GM12878 (cell line): ENCODE measurements around the gene NAP1L1. TPM values are rescaled to one million over a fixed set of nuclear protein-coding genes. Genes with fewer than 3 reads are reported as not detected.
A peak's percentile ranks its signal among the peaks of the same experiment; 100 is the strongest.

Experiments used
- ATAC-seq: fragments of 200-7000 bp; cut with Tn5 transposase; 3 replicates; pipeline ENCODE4 v1.9.1; 2020; ENCODE audit warnings: mild to moderate bottlenecking, moderate library complexity
- BruUV-seq: library from RNA; stranded (reverse); fragments of 400-500 nt; replicated peaks from 2 replicates; lab custom pipeline; 2021; lab: Mats Ljungman, UMichigan
- CTCF ChIA-PET: fragments of 300-600 bp; sonication (Branson Sonifier 250); formaldehyde crosslinking; extraction: SDS; loops from one replicate; lab custom pipeline; 2021; ENCODE audit warnings: inconsistent platforms; lab: Yijun Ruan, JAX
- POLR2A ChIA-PET: fragments of 350-600 bp; formaldehyde crosslinking; extraction: SDS; loops from one replicate; lab custom pipeline; 2021; ENCODE audit warnings: inconsistent platforms; lab: Charles Lee
- RAD21 ChIA-PET: fragments of 300-600 bp; sonication (Branson Sonifier 250); formaldehyde crosslinking; loops from one replicate; lab custom pipeline; 2023; ENCODE audit warnings: antibody characterized with exemption; ENCODE audit not compliant: unreplicated experiment; lab: Charles Lee
- SMC1A ChIA-PET: fragments of 300-600 bp; sonication (Branson Sonifier 250); formaldehyde crosslinking; loops from one replicate; lab custom pipeline; 2023; ENCODE audit not compliant: unreplicated experiment, uncharacterized antibody; lab: Charles Lee
- DNase-seq: peaks from one replicate; pipeline ENCODE4 v3.0.0-alpha.2; 2011; ENCODE audit warnings: low read depth, low spot score
- FAIRE-seq: peaks from 3 replicates; lab custom pipeline; 2011; peaks lifted over from hg19 to GRCh38; lab: Jason Lieb, UNC
- H2AFZ ChIP-seq: 2 replicates; pipeline ENCODE4 v1.6.0; 2011; ENCODE audit warnings: low read depth, low read length, control low read depth; ENCODE audit not compliant: control insufficient read depth
- H3K27ac ChIP-seq: 2 replicates; pipeline ENCODE4 v1.5.1; 2011; ENCODE audit warnings: control low read depth; ENCODE audit not compliant: control insufficient read depth, insufficient read depth
- H3K27me3 ChIP-seq, 2 experiments: replicated peaks in 1 of 2; 2 replicates each; pipeline versions ENCODE4 v1.6.0 to v1.6.1; 2011; ENCODE audit warnings: low read length in 1 of 2; ENCODE audit not compliant: control insufficient read depth in 2 of 2, insufficient read depth in 2 of 2
- H3K36me3 ChIP-seq, 2 experiments: 2 replicates each; pipeline ENCODE4 v1.5.1; 2011; ENCODE audit warnings: low read length in 1 of 2; ENCODE audit not compliant: control insufficient read depth in 2 of 2, insufficient read depth in 2 of 2
- H3K4me1 ChIP-seq: 2 replicates; pipeline ENCODE4 v1.6.1; 2011; ENCODE audit warnings: mild to moderate bottlenecking, low read length, moderate library complexity, mixed read lengths; ENCODE audit not compliant: control insufficient read depth, insufficient read depth
- H3K4me2 ChIP-seq: 2 replicates; pipeline ENCODE4 v1.6.0; 2011; ENCODE audit warnings: control low read depth; ENCODE audit not compliant: control insufficient read depth, insufficient read depth
- H3K4me3 ChIP-seq: fragments of 200-600 bp; sonication (generic); 2 replicates; pipeline ENCODE4 v1.5.1; 2016
- H3K79me2 ChIP-seq: 2 replicates; pipeline ENCODE4 v1.6.0; 2011; ENCODE audit warnings: low read length; ENCODE audit not compliant: control insufficient read depth, insufficient read depth
- H3K9ac ChIP-seq: 2 replicates; pipeline ENCODE4 v1.8.0; 2011; ENCODE audit warnings: low read length, control low read depth, mixed read lengths; ENCODE audit not compliant: control insufficient read depth, insufficient read depth
- H3K9me3 ChIP-seq: replicated peaks from 3 replicates; pipeline ENCODE4 v1.5.1; 2011; ENCODE audit warnings: mild to moderate bottlenecking, low read length; ENCODE audit not compliant: control insufficient read depth, insufficient read depth
- H4K20me1 ChIP-seq: 2 replicates; pipeline ENCODE4 v1.6.0; 2011; ENCODE audit not compliant: control insufficient read depth, insufficient read depth
- CBX3 ChIP-seq: fragments of 200-600 bp; sonication (generic); IDR thresholded peaks from 2 replicates; pipeline ENCODE4 v1.6.1; 2016; ENCODE audit warnings: low read depth, borderline replicate concordance
- CREM ChIP-seq: IDR thresholded peaks from 2 replicates; pipeline ENCODE4 v1.6.1; 2014; ENCODE audit warnings: antibody characterized with exemption, low read depth
- E2F8 ChIP-seq: fragments of 450-650 bp; IDR thresholded peaks from 2 replicates; pipeline ENCODE4 v1.6.1; 2018; ENCODE audit warnings: mild to moderate bottlenecking, low read depth, moderate library complexity; ENCODE audit not compliant: partially characterized antibody
- GATAD2B ChIP-seq: fragments of 450-650 bp; conservative IDR thresholded peaks from 2 replicates; pipeline ENCODE4 v1.6.1; 2017; ENCODE audit warnings: low read depth, mild to moderate bottlenecking, moderate library complexity
- IKZF2 ChIP-seq, 2 experiments: fragments of 450-650 bp; IDR thresholded peaks; 2 replicates each; pipeline ENCODE4 v1.6.1; 2017; ENCODE audit warnings: mild to moderate bottlenecking in 2 of 2, moderate library complexity in 2 of 2
- KDM1A ChIP-seq: fragments of 200-600 bp; sonication (generic); IDR thresholded peaks from 2 replicates; pipeline ENCODE4 v1.6.1; 2016; ENCODE audit warnings: borderline replicate concordance
- NFXL1 ChIP-seq: fragments of 450-650 bp; IDR thresholded peaks from 2 replicates; pipeline ENCODE4 v1.6.1; 2017; ENCODE audit warnings: antibody characterized with exemption, mild to moderate bottlenecking, borderline replicate concordance
- NRF1 ChIP-seq: conservative IDR thresholded peaks from 2 replicates; pipeline ENCODE4 v1.6.1; 2011; ENCODE audit warnings: mild to moderate bottlenecking, low read depth, low read length, improper control_type of control experiment
- PAX8 ChIP-seq: fragments of 450-650 bp; IDR thresholded peaks from 2 replicates; pipeline ENCODE4 v1.6.1; 2017; ENCODE audit warnings: mild to moderate bottlenecking, moderate library complexity
- SPI1 ChIP-seq: IDR thresholded peaks from 2 replicates; pipeline ENCODE4 v1.6.1; 2011; ENCODE audit warnings: low read depth, mild to moderate bottlenecking, low read length, moderate library complexity, borderline replicate concordance; ENCODE audit not compliant: insufficient read depth
- SREBF1 ChIP-seq: IDR thresholded peaks from 2 replicates; pipeline ENCODE4 v1.6.1; 2012; ENCODE audit warnings: mild to moderate bottlenecking, low read length
- TBL1XR1 ChIP-seq: IDR thresholded peaks from 2 replicates; pipeline ENCODE4 v1.6.1; 2012; ENCODE audit warnings: low read depth, low read length, improper control_type of control experiment
- ZNF687 ChIP-seq: fragments of 450-650 bp; IDR thresholded peaks from 2 replicates; pipeline ENCODE4 v1.6.1; 2017; ENCODE audit warnings: mild to moderate bottlenecking, moderate library complexity
- WGBS: methylation state at CpG from one replicate; pipeline ENCODE4 v1.1.6; 2016; ENCODE audit warnings: low lambda C conversion rate; ENCODE audit not compliant: insufficient replicate concordance, insufficient coverage; ENCODE audit errors: missing lambda C conversion rate; 5-methylcytosine and 5-hydroxymethylcytosine counted together
- in situ Hi-C: fragments of 300-500 bp; cut with MboI; formaldehyde crosslinking; loops from 9 replicates; pipeline ENCODE4 v1.14.3; 2018; ENCODE audit warnings: mixed read lengths
- intact Hi-C: fragments of 100-400 bp; cut with micrococcal nuclease; formaldehyde crosslinking; loops from one replicate; pipeline ENCODE4 v1.14.2; 2022; ENCODE audit not compliant: unreplicated experiment
- polyA plus RNA-seq, 11 experiments: library from polyadenylated mRNA; depleted of rRNA in 4 of 11; unstranded in 6 of 11; stranded (reverse) in 5 of 11; fragments of >200 nt; fragmentation: Nextera tagmentation in 4 of 11; fragmentation: Illumina TruSeq in 1 of 11; extraction: Ambion mirVana in 4 of 11; extraction: Trizol in 1 of 11; gene quantifications; 1 replicate in 1 of 11; 2 replicates in 10 of 11; pipeline versions ENCODE4 v1.2.1 to v1.2.3, GENCODE V29; 2011 to 2016; ENCODE audit warnings: inconsistent platforms in 2 of 11, missing spikeins in 2 of 11, low read depth in 1 of 11
- total RNA-seq, 4 experiments: library from RNA; depleted of rRNA in 3 of 4; stranded (reverse); fragments of >200 nt in 3 of 4; fragmentation: Illumina TruSeq in 1 of 4; extraction: Trizol in 1 of 4; gene quantifications; 2 replicates each; pipeline versions ENCODE4 v1.2.1 to v1.2.3, GENCODE V29; 2013 to 2021

The NAP1L1 gene
- total and polyA plus RNA-seq, 10 of the 15 experiments (the other 5 are each of a cell fraction or from before 2014, with no cell fraction given) = 256 to 1,036 (median 536) TPM

- TF ChIP-seq E2F8 = no peak
These were observed 52.2 kb downstream of the NAP1L1 start (continued) for GRCh38 chr12:76032043-76032981.

- Histone ChIP-seq H3K4me3 (peak within 1 kb of the TSS; percentile 85), H3K9ac (peak within 1 kb of the TSS; percentile 83), H3K79me2 (no peaks in the 10 kb centered on the region), H4K20me1 (no peaks in the 10 kb centered on the region), H3K27me3 (no peaks in the 10 kb centered on the region; a peak in 1 of 4 replicates), H3K36me3 (no peaks in the 10 kb centered on the region), H2AFZ (peak within 1 kb of the TSS; percentile 65), H3K4me2 (peak within 1 kb of the TSS; percentile 100), H3K27ac (peak within 1 kb of the TSS; percentile 75), H3K4me1 (peaks cover 17% of the 10 kb centered on the region), H3K9me3 (no peaks in the 10 kb centered on the region)
- RAD21 ChIA-PET = interaction anchor here (0.6 to 9.8 kb wide), 57 partner anchors 9 to 549 kb away, joined by 3 to 144 read pairs (median 4); partner anchors contain the start of genes BBS10, GLIPR1 and KRR1
- no peak for FAIRE-seq
- in situ Hi-C loops (no loop called here), intact Hi-C loops (loop anchor here (1.0 to 5.0 kb wide), 11 partner anchors 49 to 519 kb away; partner anchors contain the start of genes BBS10 and KRR1)
- ATAC-seq = peak; percentile 84
- DNase-seq = peak; percentile 79
- POLR2A ChIA-PET = interaction anchor here (0.6 to 8.9 kb wide), 27 partner anchors 9 to 547 kb away, joined by 3 to 111 read pairs (median 4); partner anchors contain the start of genes BBS10 and NAP1L1
- SMC1A ChIA-PET = interaction anchor here (0.6 to 17.8 kb wide), 33 partner anchors 11 to 547 kb away, joined by 3 to 327 read pairs (median 4); partner anchors contain the start of genes BBS10 and KRR1
- CTCF ChIA-PET = interaction anchor here (0.6 to 10.1 kb wide), 32 partner anchors 11 to 548 kb away, joined by 3 to 144 read pairs (median 6); partner anchors contain the start of genes BBS10 and KRR1
- no TSS peak for BruUV-seq
- under 1% methylated on average over 66 of the region's 67 CpGs for WGBS
- no peak for TF ChIP-seq KDM1A
- TF ChIP-seq CREM = peak; percentile 75
- TF ChIP-seq NRF1 = no peak
- TF ChIP-seq ZNF687 = peak; percentile 85
- peak; percentile 74 for TF ChIP-seq GATAD2B
- TF ChIP-seq IKZF2 (IDR thresholded peaks at IDR 0.05) = peak; percentile 57 to 82; a peak in 3 of 4 replicates
- TF ChIP-seq TBL1XR1 = 0 out of 2 replicates have a peak, but pooled peaks have one; percentile 52
- TF ChIP-seq CBX3 = no peak
- no peak for TF ChIP-seq PAX8
- TF ChIP-seq NFXL1 = no peak
- no peak for TF ChIP-seq SPI1
- TF ChIP-seq SREBF1 = no peak
These were observed 53.0 kb downstream of the NAP1L1 start, which contains the start of gene PHLDA1 for GRCh38 chr12:76031414-76032042. Gene PHLDA1, minus strand, starts transcription at chr12:76031776.
